HEK293 (cell line): Measurements from ENCODE around the gene DCPS.

ENCODE experiments used
- ELK4 ChIP-seq: IDR thresholded peaks from 2 replicates; pipeline ENCODE4 v1.6.1; 2011; ENCODE audit warnings: mild to moderate bottlenecking, low read depth, low read length, borderline replicate concordance
- KLF9 ChIP-seq: fragments of 450-650 bp; formaldehyde crosslinking; IDR thresholded peaks from 2 replicates; pipeline ENCODE4 v1.5.1; 2016; ENCODE audit warnings: missing biosample characterization, missing genetic modification characterization, low read depth
- MYNN ChIP-seq: fragments of 450-650 bp; formaldehyde crosslinking; IDR thresholded peaks from 2 replicates; pipeline ENCODE4 v1.5.1; 2016; ENCODE audit warnings: missing biosample characterization, missing genetic modification characterization, borderline replicate concordance
- SP3 ChIP-seq: fragments of 450-650 bp; formaldehyde crosslinking; IDR thresholded peaks from 2 replicates; pipeline ENCODE4 v1.5.1; 2016; ENCODE audit warnings: missing biosample characterization, missing genetic modification characterization
- TSHZ1 ChIP-seq: fragments of 450-650 bp; formaldehyde crosslinking; IDR thresholded peaks from 2 replicates; pipeline ENCODE4 v1.5.1; 2016; ENCODE audit warnings: missing biosample characterization, missing genetic modification characterization, borderline replicate concordance
- ZBTB11 ChIP-seq: fragments of 450-650 bp; formaldehyde crosslinking; conservative IDR thresholded peaks from 2 replicates; pipeline ENCODE4 v1.5.1; 2016; ENCODE audit warnings: low read depth, missing biosample characterization, missing genetic modification characterization
- ZBTB26 ChIP-seq: fragments of 450-650 bp; formaldehyde crosslinking; optimal IDR thresholded peaks from 2 replicates; pipeline ENCODE3; 2016; ENCODE audit warnings: missing biosample characterization, mild to moderate bottlenecking, missing genetic modification characterization
- ZFP69B ChIP-seq: fragments of 450-650 bp; formaldehyde crosslinking; IDR thresholded peaks from 2 replicates; pipeline ENCODE4 v1.5.1; 2016; ENCODE audit warnings: missing biosample characterization, missing genetic modification characterization
- ZNF133 ChIP-seq: fragments of 450-650 bp; formaldehyde crosslinking; IDR thresholded peaks from 2 replicates; pipeline ENCODE4 v1.5.1; 2016; ENCODE audit warnings: missing biosample characterization, missing genetic modification characterization
- ZNF138 ChIP-seq: fragments of 450-650 bp; formaldehyde crosslinking; IDR thresholded peaks from 2 replicates; pipeline ENCODE4 v1.5.1; 2016; ENCODE audit warnings: missing biosample characterization, missing genetic modification characterization, borderline replicate concordance
- ZNF155 ChIP-seq: fragments of 450-650 bp; formaldehyde crosslinking; IDR thresholded peaks from 2 replicates; pipeline ENCODE4 v1.5.1; 2016; ENCODE audit warnings: missing biosample characterization, missing genetic modification characterization
- ZNF169 ChIP-seq: fragments of 450-650 bp; formaldehyde crosslinking; IDR thresholded peaks from 2 replicates; pipeline ENCODE4 v1.5.1; 2016; ENCODE audit warnings: missing biosample characterization, missing genetic modification characterization
- ZNF184 ChIP-seq: fragments of 450-650 bp; IDR thresholded peaks from 2 replicates; pipeline ENCODE4 v1.5.1; 2018; ENCODE audit warnings: missing biosample characterization, mild to moderate bottlenecking, missing genetic modification characterization
- ZNF223 ChIP-seq: fragments of 450-650 bp; formaldehyde crosslinking; IDR thresholded peaks from 2 replicates; pipeline ENCODE4 v1.5.1; 2016; ENCODE audit warnings: missing biosample characterization, missing genetic modification characterization
- ZNF274 ChIP-seq, 2 experiments: fragments of 200-500 bp in 1 of 2; fragments of 450-650 bp in 1 of 2; sonication (Bioruptor generic) in 1 of 2; formaldehyde crosslinking in 1 of 2; IDR thresholded peaks; 2 replicates each; pipeline versions ENCODE4 v1.5.1 to v1.6.1; 2014 to 2016; ENCODE audit warnings: borderline replicate concordance in 1 of 2, inconsistent platforms in 1 of 2, low read length in 1 of 2, missing biosample characterization in 1 of 2, missing genetic modification characterization in 1 of 2
- ZNF37A ChIP-seq: fragments of 450-650 bp; IDR thresholded peaks from 2 replicates; pipeline ENCODE4 v1.5.1; 2018; ENCODE audit warnings: missing biosample characterization, missing genetic modification characterization
- ZNF423 ChIP-seq: fragments of 450-650 bp; formaldehyde crosslinking; IDR thresholded peaks from 2 replicates; pipeline ENCODE4 v1.5.1; 2016; ENCODE audit warnings: missing biosample characterization, missing genetic modification characterization
- ZNF426 ChIP-seq: fragments of 450-650 bp; formaldehyde crosslinking; IDR thresholded peaks from 2 replicates; pipeline ENCODE4 v1.5.1; 2017; ENCODE audit warnings: missing biosample characterization, missing genetic modification characterization, mild to moderate bottlenecking, inconsistent platforms, moderate library complexity
- ZNF513 ChIP-seq: fragments of 450-650 bp; IDR thresholded peaks from 2 replicates; pipeline ENCODE4 v1.5.1; 2018; ENCODE audit warnings: missing biosample characterization, missing genetic modification characterization
- ZNF658 ChIP-seq: fragments of 450-650 bp; formaldehyde crosslinking; IDR thresholded peaks from 2 replicates; pipeline ENCODE4; 2016; ENCODE audit warnings: missing biosample characterization, missing genetic modification characterization
- ZNF701 ChIP-seq: fragments of 450-650 bp; formaldehyde crosslinking; IDR thresholded peaks from 2 replicates; pipeline ENCODE4 v1.5.1; 2016; ENCODE audit warnings: missing biosample characterization, missing genetic modification characterization
- ZNF747 ChIP-seq: fragments of 450-650 bp; formaldehyde crosslinking; IDR thresholded peaks from 2 replicates; pipeline ENCODE4 v1.5.1; 2016; ENCODE audit warnings: missing biosample characterization, missing genetic modification characterization
- ZNF777 ChIP-seq: fragments of 450-650 bp; formaldehyde crosslinking; IDR thresholded peaks from 2 replicates; pipeline ENCODE4 v1.5.1; 2017; ENCODE audit warnings: missing biosample characterization, missing genetic modification characterization, borderline replicate concordance
- ZNF843 ChIP-seq: fragments of 450-650 bp; formaldehyde crosslinking; IDR thresholded peaks from 2 replicates; pipeline ENCODE4 v1.5.1; 2016; ENCODE audit warnings: missing biosample characterization, missing genetic modification characterization
- ZSCAN18 ChIP-seq: fragments of 450-650 bp; formaldehyde crosslinking; IDR thresholded peaks from 2 replicates; pipeline ENCODE4 v1.5.1; 2016; ENCODE audit warnings: missing biosample characterization, missing genetic modification characterization
- ZSCAN30 ChIP-seq: fragments of 450-650 bp; IDR thresholded peaks from 2 replicates; pipeline ENCODE4 v1.5.1; 2018; ENCODE audit warnings: missing biosample characterization, mild to moderate bottlenecking, missing genetic modification characterization, moderate library complexity

Gene DCPS

GRCh38 chr11:126282736-126283591, 20.9 kb upstream of the DCPS start, which contains the start of gene TIRAP (continued):
- peak; percentile 45; the same call in 1 of the 2 replicates for TF ChIP-seq KLF9 (tag by site-specific recombination)
- 0 out of 2 replicates have a peak, but pooled peaks have one; percentile 10 for TF ChIP-seq ZSCAN30 (tag by site-specific recombination)
- 0 out of 2 replicates have a peak, but pooled peaks have one; percentile 21 for TF ChIP-seq SP3
- no peak for TF ChIP-seq ZNF155 (tag by site-specific recombination)
- TF ChIP-seq ZNF777 (tag by site-specific recombination): no peak
- no peak for TF ChIP-seq ZNF184
- no peak for TF ChIP-seq ZNF426
- no peak for TF ChIP-seq MYNN (tag by site-specific recombination)
- no peak for TF ChIP-seq ZNF701
- no peak for TF ChIP-seq ZNF37A (tag by site-specific recombination)
- no peak for TF ChIP-seq ZNF513
- TF ChIP-seq ZNF747 (tag by site-specific recombination): no peak
- no peak for TF ChIP-seq TSHZ1
- no peak for TF ChIP-seq ZSCAN18 (tag by site-specific recombination)
- TF ChIP-seq ZNF658 (tag by site-specific recombination): no peak
- TF ChIP-seq ZNF133 (tag by site-specific recombination): no peak
- no peak for TF ChIP-seq ZNF274 (IDR thresholded peaks at IDR 0.05; ENCODE audit: low read length)
- TF ChIP-seq ZNF274 (tag by site-specific recombination; IDR thresholded peaks at IDR 0.05; ENCODE audit: borderline replicate concordance): no peak
- TF ChIP-seq ZNF223 (tag by site-specific recombination): no peak
- TF ChIP-seq ZBTB11: peak; percentile 63
- TF ChIP-seq ELK4: no peak
- TF ChIP-seq ZBTB26 (tag by site-specific recombination): peak; percentile 77
- no peak for TF ChIP-seq ZNF138 (tag by site-specific recombination)
- TF ChIP-seq ZNF423 (tag by site-specific recombination): no peak
- TF ChIP-seq ZNF169 (tag by site-specific recombination): no peak
- TF ChIP-seq ZNF843: 0 out of 2 replicates have a peak, but pooled peaks have one; percentile 17
- no peak for TF ChIP-seq ZFP69B (tag by site-specific recombination)
